ENCODE data around the gene EPB41L1. TPM values are rescaled to one million over a fixed set of nuclear protein-coding genes. Genes with fewer than 3 reads are reported as not detected.

The EPB41L1 gene
- total RNA-seq, 1 experiment from 2014 or later: 129 TPM

- ChIA-PET POLR2A (no interaction called here), CTCF (interaction anchor here (0.9 kb wide), 1 partner anchor 23 kb away, joined by 3 read pairs; no protein-coding TSS in a partner anchor)
- BruUV-seq (replicated peaks): no TSS peak
- no peak for TF ChIP-seq CTCF (IDR thresholded peaks at IDR 0.05; ENCODE audit: insufficient read depth in 1 of 2, low read depth in 1 of 2, low read length in 1 of 2, severe bottlenecking in 1 of 2, unreplicated experiment in 1 of 2)
- Histone ChIP-seq H3K36me3 (ENCODE audit: control insufficient read depth, insufficient read depth, low read length) (no peaks in the 10 kb centered on the region), H3K4me3 (ENCODE audit: low read depth, low read length) (no peak overlapping the region), H3K4me1 (no peaks in the 10 kb centered on the region), H3K27me3 (replicated peaks; ENCODE audit: control insufficient read depth, insufficient read depth, low read length) (no peaks in the 10 kb centered on the region), H3K9me3 (no peaks in the 10 kb centered on the region)
- H3K4me1 Mint-ChIP-seq (ENCODE audit: low read depth, unreplicated experiment): no peaks in the 10 kb centered on the region
- H3K27me3 Mint-ChIP-seq (ENCODE audit: insufficient read depth, unreplicated experiment): no peaks in the 10 kb centered on the region
- no peaks in the 10 kb centered on the region for H3K9me3 Mint-ChIP-seq (ENCODE audit: unreplicated experiment)
- peaks cover 23% of the 10 kb centered on the region for H3K36me3 Mint-ChIP-seq (ENCODE audit: insufficient read depth, unreplicated experiment)
- no peak overlapping the region for H3K27ac Mint-ChIP-seq (ENCODE audit: unreplicated experiment)
- no peak for DNase-seq
- H3K4me3 Mint-ChIP-seq (ENCODE audit: unreplicated experiment): no peak overlapping the region
- intact Hi-C loops (cut with micrococcal nuclease; ENCODE audit: unreplicated experiment): no loop called here
Observed at GRCh38 chr20:36225666-36226065, 71.1 kb downstream of the EPB41L1 start.

- H3K36me3 Mint-ChIP-seq (ENCODE audit: insufficient read depth, unreplicated experiment): peaks cover 18% of the 10 kb centered on the region
- Histone ChIP-seq H3K36me3 (ENCODE audit: control insufficient read depth, insufficient read depth, low read length) (no peaks in the 10 kb centered on the region), H3K4me1 (no peaks in the 10 kb centered on the region), H3K4me3 (ENCODE audit: low read depth, low read length) (no peak overlapping the region), H3K9me3 (no peaks in the 10 kb centered on the region), H3K27me3 (replicated peaks; ENCODE audit: control insufficient read depth, insufficient read depth, low read length) (no peaks in the 10 kb centered on the region)
- H3K9me3 Mint-ChIP-seq (ENCODE audit: unreplicated experiment): no peaks in the 10 kb centered on the region
- intact Hi-C loops (cut with micrococcal nuclease; ENCODE audit: unreplicated experiment): no loop called here
- H3K27me3 Mint-ChIP-seq (ENCODE audit: insufficient read depth, unreplicated experiment): no peaks in the 10 kb centered on the region
- H3K27ac Mint-ChIP-seq (ENCODE audit: unreplicated experiment): no peak overlapping the region
- no peaks in the 10 kb centered on the region for H3K4me1 Mint-ChIP-seq (ENCODE audit: low read depth, unreplicated experiment)
- CTCF ChIA-PET: interaction anchor here (1.1 kb wide), 1 partner anchor 26 kb away, joined by 6 read pairs; no protein-coding TSS in a partner anchor
- BruUV-seq (replicated peaks): no TSS peak
- H3K4me3 Mint-ChIP-seq (ENCODE audit: unreplicated experiment): no peak overlapping the region
- POLR2A ChIA-PET: no interaction called here
- DNase-seq: no peak
- TF ChIP-seq CTCF (IDR thresholded peaks at IDR 0.05; ENCODE audit: insufficient read depth in 1 of 2, low read depth in 1 of 2, low read length in 1 of 2, severe bottlenecking in 1 of 2, unreplicated experiment in 1 of 2): no peak
Observed at GRCh38 chr20:36228770-36229169, 74.2 kb downstream of the EPB41L1 start.

- no peaks in the 10 kb centered on the region for H3K4me1 Mint-ChIP-seq (ENCODE audit: low read depth, unreplicated experiment)
- TF ChIP-seq CTCF (IDR thresholded peaks at IDR 0.05; ENCODE audit: insufficient read depth in 1 of 2, low read depth in 1 of 2, low read length in 1 of 2, severe bottlenecking in 1 of 2, unreplicated experiment in 1 of 2): no peak
- H3K36me3 Mint-ChIP-seq (ENCODE audit: insufficient read depth, unreplicated experiment): peaks cover 16% of the 10 kb centered on the region
- Histone ChIP-seq H3K4me3 (ENCODE audit: low read depth, low read length) (no peak overlapping the region), H3K36me3 (ENCODE audit: control insufficient read depth, insufficient read depth, low read length) (no peaks in the 10 kb centered on the region), H3K9me3 (no peaks in the 10 kb centered on the region), H3K27me3 (replicated peaks; ENCODE audit: control insufficient read depth, insufficient read depth, low read length) (no peaks in the 10 kb centered on the region), H3K4me1 (no peaks in the 10 kb centered on the region)
- ChIA-PET CTCF (interaction anchor here (1.1 kb wide), 1 partner anchor 27 kb away, joined by 3 read pairs; no protein-coding TSS in a partner anchor), POLR2A (no interaction called here)
- no peaks in the 10 kb centered on the region for H3K9me3 Mint-ChIP-seq (ENCODE audit: unreplicated experiment)
- H3K4me3 Mint-ChIP-seq (ENCODE audit: unreplicated experiment): no peak overlapping the region
- intact Hi-C loops (cut with micrococcal nuclease; ENCODE audit: unreplicated experiment): no loop called here
- H3K27me3 Mint-ChIP-seq (ENCODE audit: insufficient read depth, unreplicated experiment): no peaks in the 10 kb centered on the region
- no TSS peak for BruUV-seq (replicated peaks)
- H3K27ac Mint-ChIP-seq (ENCODE audit: unreplicated experiment): no peak overlapping the region
- DNase-seq: no peak
Observed at GRCh38 chr20:36230019-36230418, 75.5 kb downstream of the EPB41L1 start.
